ENCODE data around the gene IZUMO1R.

Gene IZUMO1R

DNA sequence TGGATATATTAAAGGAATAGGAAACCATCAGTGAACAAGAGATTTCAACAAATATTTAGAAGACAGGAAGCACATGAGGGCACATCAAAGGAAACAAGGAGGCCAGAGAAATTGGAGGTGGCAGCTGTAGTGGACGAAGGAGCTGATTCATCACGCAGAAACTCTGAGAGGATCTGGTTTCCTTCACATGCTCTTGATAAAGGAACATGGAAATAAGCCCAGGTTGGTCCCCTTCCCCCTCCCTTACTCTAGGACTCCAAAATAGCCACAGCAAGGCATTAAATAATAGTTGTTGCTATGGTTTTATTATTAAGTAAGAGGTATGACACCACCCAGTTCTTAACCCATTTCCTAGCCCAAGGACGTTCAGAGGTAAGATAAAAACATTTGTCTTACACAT lies 11.3 kb downstream of the IZUMO1R start:
- DNase-seq (ENCODE audit: low read depth): no peak
- TF ChIP-seq, protein P1, sequence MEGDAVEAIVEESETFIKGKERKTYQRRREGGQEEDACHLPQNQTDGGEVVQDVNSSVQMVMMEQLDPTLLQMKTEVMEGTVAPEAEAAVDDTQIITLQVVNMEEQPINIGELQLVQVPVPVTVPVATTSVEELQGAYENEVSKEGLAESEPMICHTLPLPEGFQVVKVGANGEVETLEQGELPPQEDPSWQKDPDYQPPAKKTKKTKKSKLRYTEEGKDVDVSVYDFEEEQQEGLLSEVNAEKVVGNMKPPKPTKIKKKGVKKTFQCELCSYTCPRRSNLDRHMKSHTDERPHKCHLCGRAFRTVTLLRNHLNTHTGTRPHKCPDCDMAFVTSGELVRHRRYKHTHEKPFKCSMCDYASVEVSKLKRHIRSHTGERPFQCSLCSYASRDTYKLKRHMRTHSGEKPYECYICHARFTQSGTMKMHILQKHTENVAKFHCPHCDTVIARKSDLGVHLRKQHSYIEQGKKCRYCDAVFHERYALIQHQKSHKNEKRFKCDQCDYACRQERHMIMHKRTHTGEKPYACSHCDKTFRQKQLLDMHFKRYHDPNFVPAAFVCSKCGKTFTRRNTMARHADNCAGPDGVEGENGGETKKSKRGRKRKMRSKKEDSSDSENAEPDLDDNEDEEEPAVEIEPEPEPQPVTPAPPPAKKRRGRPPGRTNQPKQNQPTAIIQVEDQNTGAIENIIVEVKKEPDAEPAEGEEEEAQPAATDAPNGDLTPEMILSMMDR (IDR thresholded peaks at IDR 0.05; ENCODE audit: control insufficient read depth, insufficient read depth, low read depth, low read length, missing control alignments): no peak
- H3K4me3 ChIP-seq (ENCODE audit: control insufficient read depth, low read depth, low read length): no peak overlapping the region

DNA sequence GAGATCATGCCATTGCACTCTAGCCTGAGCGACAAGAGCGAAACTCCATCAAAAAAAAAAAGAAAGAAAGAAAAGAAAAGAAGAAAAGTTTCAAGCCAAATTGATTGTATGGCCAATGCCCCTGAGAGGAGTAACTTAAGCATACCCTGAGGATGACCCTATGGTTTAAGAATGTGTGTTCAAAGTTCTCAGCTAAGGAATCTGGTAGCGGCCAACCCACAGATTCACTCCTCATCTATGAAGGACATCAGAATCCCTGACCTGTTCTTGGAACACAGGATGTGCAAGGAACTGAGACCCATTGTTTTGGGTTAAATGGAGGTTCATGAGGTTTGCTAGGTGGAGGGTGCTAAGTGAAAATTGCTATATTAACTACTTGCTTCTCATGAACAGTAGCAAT lies 18.1 kb downstream of the IZUMO1R start:
- TF ChIP-seq, protein P1 (IDR thresholded peaks at IDR 0.05; ENCODE audit: control insufficient read depth, insufficient read depth, low read depth, low read length, missing control alignments): no peak
- no peak for DNase-seq (ENCODE audit: low read depth)
- no peak overlapping the region for H3K4me3 ChIP-seq (ENCODE audit: control insufficient read depth, low read depth, low read length)

DNA sequence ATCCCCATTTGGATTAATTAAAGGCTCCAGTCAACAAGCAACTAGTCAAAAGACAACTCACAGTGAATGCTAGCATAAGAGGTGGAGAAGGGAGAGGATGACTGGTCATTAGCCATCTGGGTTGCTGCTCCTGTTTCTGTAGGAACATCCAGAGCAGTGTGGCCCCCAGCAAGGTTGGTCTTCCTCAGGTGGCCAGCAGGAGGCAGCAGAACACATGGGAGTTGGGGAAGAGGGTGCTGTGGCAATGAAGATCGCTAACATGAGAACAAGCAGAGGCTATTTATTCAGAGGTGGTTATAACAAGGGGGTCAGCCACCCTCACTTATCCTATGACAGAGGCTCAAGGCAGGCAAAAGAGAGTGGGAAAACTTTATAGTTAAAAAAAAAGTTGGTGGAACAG lies 21.3 kb downstream of the IZUMO1R start:
- H3K4me3 ChIP-seq (ENCODE audit: control insufficient read depth, low read depth, low read length): no peak overlapping the region
- TF ChIP-seq, protein P1 (IDR thresholded peaks at IDR 0.05; ENCODE audit: control insufficient read depth, insufficient read depth, low read depth, low read length, missing control alignments): peak; percentile 58
- no peak for DNase-seq (ENCODE audit: low read depth)

DNA sequence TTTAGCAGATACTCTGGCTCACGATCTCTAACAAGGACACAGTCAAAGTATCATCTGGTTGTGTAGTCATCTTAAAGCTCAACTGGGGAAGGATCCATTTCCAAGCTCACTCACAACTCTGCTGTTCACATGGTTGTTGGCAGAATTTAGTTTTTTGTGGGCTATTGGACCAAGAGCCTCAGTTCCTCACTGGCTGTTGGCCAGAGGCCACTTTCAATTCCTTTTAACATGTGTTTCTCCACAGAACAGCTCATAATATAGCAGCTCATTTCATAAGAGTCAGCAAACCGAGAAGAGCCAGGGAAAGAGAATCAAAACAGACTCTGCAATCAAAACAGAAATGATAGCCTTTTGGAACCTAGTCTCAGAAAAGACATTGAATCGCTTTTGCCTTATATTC lies 22.6 kb downstream of the IZUMO1R start:
- H3K4me3 ChIP-seq (ENCODE audit: control insufficient read depth, low read depth, low read length): no peak overlapping the region
- TF ChIP-seq, protein P1 (IDR thresholded peaks at IDR 0.05; ENCODE audit: control insufficient read depth, insufficient read depth, low read depth, low read length, missing control alignments): no peak
- DNase-seq (ENCODE audit: low read depth): no peak

DNA sequence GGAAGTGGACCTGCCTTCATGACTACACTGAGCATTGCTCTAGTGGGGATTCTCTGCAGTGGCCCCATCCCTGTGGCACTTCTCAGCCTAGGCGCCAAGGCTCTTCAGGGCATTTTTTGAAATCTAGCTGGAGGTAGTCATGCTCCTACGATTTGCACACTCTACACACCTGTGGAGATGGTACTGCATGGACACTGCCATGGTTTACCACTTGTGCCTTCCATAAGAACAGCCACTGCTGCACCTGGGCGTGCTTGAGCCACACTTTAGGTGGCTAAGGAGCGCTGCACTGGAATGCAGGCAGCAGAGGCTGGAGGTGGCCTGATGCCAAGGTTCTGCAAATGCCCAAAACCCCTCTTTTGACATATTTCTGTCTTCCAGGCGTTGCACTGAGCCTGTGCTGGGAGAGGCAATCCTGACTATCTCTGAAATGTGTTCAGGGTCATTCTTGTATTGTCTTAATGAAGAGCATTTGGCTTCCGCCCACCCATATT lies 24.3 kb downstream of the IZUMO1R start:
- DNase-seq (ENCODE audit: low read depth): no peak
- TF ChIP-seq, protein P1 (IDR thresholded peaks at IDR 0.05; ENCODE audit: control insufficient read depth, insufficient read depth, low read depth, low read length, missing control alignments): no peak
- H3K4me3 ChIP-seq (ENCODE audit: control insufficient read depth, low read depth, low read length): no peak overlapping the region

DNA sequence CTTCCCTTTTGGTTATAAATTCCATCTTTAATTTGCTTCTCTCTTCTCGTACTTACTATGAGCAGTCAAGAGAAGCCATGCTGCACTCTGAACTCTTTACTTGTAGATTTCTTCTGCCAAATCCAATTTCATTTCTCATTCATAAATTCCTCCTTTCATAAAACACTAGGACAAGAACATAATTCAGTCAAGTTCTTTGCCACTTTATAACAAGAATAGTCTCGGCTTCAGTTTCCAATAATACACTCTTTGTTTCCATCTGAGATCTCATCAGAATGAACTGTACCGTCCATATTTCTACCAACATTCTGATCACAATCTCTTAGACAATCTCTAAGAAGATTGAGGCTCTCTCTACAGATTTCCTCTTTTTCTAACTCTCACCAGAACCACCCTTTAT lies 25.1 kb downstream of the IZUMO1R start:
- no peak for DNase-seq (ENCODE audit: low read depth)
- H3K4me3 ChIP-seq (ENCODE audit: control insufficient read depth, low read depth, low read length): no peak overlapping the region
- TF ChIP-seq, protein P1 (IDR thresholded peaks at IDR 0.05; ENCODE audit: control insufficient read depth, insufficient read depth, low read depth, low read length, missing control alignments): no peak

DNA sequence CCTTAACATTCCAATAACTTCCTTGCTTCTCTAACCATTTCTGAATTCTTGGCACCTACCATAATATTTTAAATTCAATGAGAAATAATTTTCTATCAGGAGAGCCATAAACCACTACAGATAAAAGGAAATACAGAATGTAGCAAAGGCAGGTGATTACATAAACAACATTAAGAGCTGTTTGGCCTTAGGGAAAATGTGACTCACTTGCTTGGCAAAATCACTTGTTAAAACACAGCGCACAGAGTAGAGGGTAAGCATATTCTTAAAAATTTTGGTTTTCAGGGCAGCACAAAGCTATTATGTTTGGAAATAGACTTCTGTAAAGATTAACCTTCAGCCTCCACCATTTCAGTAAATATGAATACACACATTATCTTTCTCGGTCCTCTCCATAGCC lies 26.4 kb downstream of the IZUMO1R start:
- TF ChIP-seq, protein P1 (IDR thresholded peaks at IDR 0.05; ENCODE audit: control insufficient read depth, insufficient read depth, low read depth, low read length, missing control alignments): no peak
- no peak overlapping the region for H3K4me3 ChIP-seq (ENCODE audit: control insufficient read depth, low read depth, low read length)
- no peak for DNase-seq (ENCODE audit: low read depth)
